Subcutaneous abdominal adipose tissue (tissue), 5 donors: ENCODE measurements around the gene TMEM131.
"Not testable (repeated sequence)": the region's sequence is repeated elsewhere in the genome, so short reads cannot be mapped to it uniquely, and the experiment has no call there.

Experiments used
- H3K27ac ChIP-seq: one replicate; pipeline ENCODE4 v1.7.0; 2013; ENCODE audit warnings: low read depth, mild to moderate bottlenecking, inconsistent platforms, low read length, moderate library complexity
- H3K27me3 ChIP-seq, 5 donors: one replicate each; pipeline ENCODE4 v1.7.0; 2013; ENCODE audit warnings: low read length in 5 of 5, inconsistent platforms in 1 of 5; ENCODE audit not compliant: control insufficient read depth in 5 of 5, insufficient read depth in 4 of 5
- H3K36me3 ChIP-seq, 5 donors: one replicate each; pipeline ENCODE4 v1.7.0; 2013; ENCODE audit warnings: low read length in 5 of 5; ENCODE audit not compliant: control insufficient read depth in 5 of 5, insufficient read depth in 5 of 5
- H3K4me1 ChIP-seq, 5 donors: one replicate each; pipeline ENCODE4 v1.7.0; 2013; ENCODE audit warnings: low read length in 5 of 5, mild to moderate bottlenecking in 3 of 5, moderate library complexity in 1 of 5; ENCODE audit not compliant: control insufficient read depth in 5 of 5, insufficient read depth in 5 of 5
- H3K4me3 ChIP-seq, 5 donors: one replicate each; pipeline ENCODE4 v1.7.0; 2013; ENCODE audit warnings: low read length in 5 of 5, low read depth in 1 of 5
- H3K9ac ChIP-seq, 5 donors: one replicate each; pipeline ENCODE4 v1.7.0; 2013; ENCODE audit warnings: low read length in 5 of 5, mild to moderate bottlenecking in 4 of 5, moderate library complexity in 3 of 5
- H3K9me3 ChIP-seq, 5 donors: one replicate each; pipeline ENCODE4 v1.7.0; 2013; ENCODE audit warnings: low read length in 5 of 5; ENCODE audit not compliant: control insufficient read depth in 5 of 5
- donor health status: healthy.
- donor health status: healthy.
- donor health status: healthy.
- donor health status: healthy.
- donor health status: healthy.

TMEM131 gene

GRCh38 chr2:97906307-97906706 is 89.4 kb downstream of the TMEM131 start:
- Histone ChIP-seq H3K9ac (no peak overlapping the region), H3K9me3 (no peaks in the 10 kb centered on the region), H3K36me3 (peaks cover 0 to 13% (median 4%) of the 10 kb centered on the region in 5 donors), H3K27me3 (no peaks in the 10 kb centered on the region), H3K27ac (no peak overlapping the region), H3K4me3 (no peak overlapping the region), H3K4me1 (no peaks in the 10 kb centered on the region)

- no peak overlapping the region for H3K27ac ChIP-seq
Measured at GRCh38 chr2:97905294-97905693, 90.5 kb downstream of the TMEM131 start.

DNA sequence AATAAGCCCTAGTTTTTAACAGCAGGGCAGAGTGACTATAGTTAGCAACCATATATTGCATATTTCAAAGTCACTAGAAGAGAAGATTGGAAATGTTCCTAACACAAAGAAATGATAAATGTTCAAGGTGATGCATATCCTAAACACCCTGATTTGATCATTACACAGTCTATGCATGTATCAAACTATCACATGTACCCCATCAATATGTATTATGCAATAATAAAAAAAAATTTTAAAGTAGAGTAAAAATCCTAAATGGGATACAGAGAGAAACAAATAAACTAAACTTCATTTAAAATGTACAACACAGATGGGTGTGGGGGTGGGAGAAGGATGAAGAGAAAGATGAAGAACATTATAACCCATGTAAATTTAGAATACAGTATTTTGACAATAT is 93.9 kb downstream of the TMEM131 start:
- Histone ChIP-seq H3K9me3 (no peaks in the 10 kb centered on the region), H3K4me3 (no peak overlapping the region), H3K27me3 (no peaks in the 10 kb centered on the region), H3K36me3 (peaks cover 0 to 4% (median 0%) of the 10 kb centered on the region in 5 donors), H3K9ac (no peak overlapping the region), H3K27ac (no peak overlapping the region), H3K4me1 (no peaks in the 10 kb centered on the region)

More at GRCh38 chr2:97905294-97905693, 90.5 kb downstream of the TMEM131 start:
- Histone ChIP-seq H3K4me3 (no peak overlapping the region), H3K9ac (no peak overlapping the region), H3K36me3 (peaks cover 0 to 13% (median 4%) of the 10 kb centered on the region in 5 donors), H3K27me3 (no peaks in the 10 kb centered on the region), H3K9me3 (no peaks in the 10 kb centered on the region), H3K4me1 (no peaks in the 10 kb centered on the region)

GRCh38 chr2:97900806-97901205 is 94.9 kb downstream of the TMEM131 start:
- Histone ChIP-seq H3K36me3 (no peaks in the 10 kb centered on the region), H3K9me3 (no peaks in the 10 kb centered on the region), H3K9ac (no peak overlapping the region), H3K4me1 (no peaks in the 10 kb centered on the region), H3K27ac (no peak overlapping the region), H3K4me3 (no peak overlapping the region), H3K27me3 (no peaks in the 10 kb centered on the region)

GRCh38 chr2:97893042-97893441 is 102.7 kb downstream of the TMEM131 start:
- not testable (repeated sequence) for H3K4me3 ChIP-seq, H3K4me1 ChIP-seq, H3K27me3 ChIP-seq, H3K9me3 ChIP-seq, H3K9ac ChIP-seq, H3K27ac ChIP-seq, H3K36me3 ChIP-seq

DNA sequence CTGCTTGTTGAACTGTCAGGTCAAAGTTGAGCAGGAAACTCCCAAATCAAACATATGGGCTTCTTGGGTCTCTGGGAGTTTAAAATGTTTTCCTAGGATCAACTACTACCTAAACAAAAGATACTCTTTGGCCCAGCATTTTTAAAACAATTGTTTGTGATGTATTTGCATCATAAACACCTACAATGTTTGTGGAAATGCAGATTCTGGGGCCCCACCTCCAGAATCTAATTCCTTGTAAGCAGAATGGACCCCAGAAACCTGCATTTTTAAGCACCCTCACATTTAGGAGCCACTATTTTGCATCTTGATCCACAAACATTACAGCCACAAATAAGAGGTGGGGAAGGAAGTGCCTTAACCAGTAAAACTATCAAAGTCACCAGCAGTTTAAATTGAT is 104.1 kb downstream of the TMEM131 start:
- no peak overlapping the region for H3K9ac ChIP-seq
- H3K4me3 ChIP-seq = no peak overlapping the region
- H3K36me3 ChIP-seq = peaks cover 8 to 15% (median 12%) of the 10 kb centered on the region in 5 donors
- H3K9me3 ChIP-seq = peaks cover 0 to 4% (median under 1%) of the 10 kb centered on the region in 5 donors
- H3K4me1 ChIP-seq = no peaks in the 10 kb centered on the region
- no peak overlapping the region for H3K27ac ChIP-seq
- H3K27me3 ChIP-seq = no peaks in the 10 kb centered on the region

GRCh38 chr2:97889156-97889555 is 106.6 kb downstream of the TMEM131 start:
- Histone ChIP-seq H3K9me3 (peaks cover 3 to 15% (median 12%) of the 10 kb centered on the region in 5 donors), H3K4me1 (no peaks in the 10 kb centered on the region), H3K36me3 (peaks cover 16 to 21% (median 19%) of the 10 kb centered on the region in 5 donors)

GRCh38 chr2:97885841-97886240 is 109.9 kb downstream of the TMEM131 start:
- no peaks in the 10 kb centered on the region for H3K27me3 ChIP-seq
- H3K36me3 ChIP-seq = peaks cover 16 to 23% (median 19%) of the 10 kb centered on the region in 5 donors
- H3K4me1 ChIP-seq = no peaks in the 10 kb centered on the region
- no peak overlapping the region for H3K27ac ChIP-seq
- peaks cover 3 to 15% (median 12%) of the 10 kb centered on the region in 5 donors for H3K9me3 ChIP-seq
- no peak overlapping the region for H3K9ac ChIP-seq
- H3K4me3 ChIP-seq = no peak overlapping the region

More at GRCh38 chr2:97889156-97889555, 106.6 kb downstream of the TMEM131 start:
- Histone ChIP-seq H3K9ac (no peak overlapping the region), H3K27me3 (no peaks in the 10 kb centered on the region), H3K4me3 (no peak overlapping the region), H3K27ac (no peak overlapping the region)

DNA sequence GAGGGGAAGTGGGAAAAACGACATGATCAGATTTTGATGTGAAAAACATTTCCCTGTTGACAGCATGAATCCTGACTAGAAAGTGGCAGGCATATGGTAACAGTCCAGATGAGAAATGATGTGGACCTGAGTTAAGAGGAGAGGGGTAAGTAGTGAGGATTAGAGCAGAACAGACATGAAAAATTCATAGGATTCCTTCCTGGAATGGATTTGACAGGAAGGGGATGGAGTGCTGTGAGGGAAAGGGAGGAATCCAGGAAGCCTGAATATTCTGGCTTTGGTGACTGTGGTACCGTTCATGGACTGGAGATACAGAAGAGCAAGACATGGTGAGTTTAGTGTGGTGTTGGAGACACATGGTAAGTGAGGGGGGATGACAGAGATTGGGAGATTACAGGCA is 115.4 kb downstream of the TMEM131 start:
- Histone ChIP-seq H3K9me3 (no peaks in the 10 kb centered on the region), H3K36me3 (peaks cover 0 to 8% (median 2%) of the 10 kb centered on the region in 5 donors), H3K4me3 (no peak overlapping the region), H3K27ac (no peak overlapping the region), H3K4me1 (no peaks in the 10 kb centered on the region), H3K27me3 (no peaks in the 10 kb centered on the region), H3K9ac (no peak overlapping the region)

GRCh38 chr2:97878865-97879264 is 116.9 kb downstream of the TMEM131 start:
- no peak overlapping the region for H3K27ac ChIP-seq
- no peaks in the 10 kb centered on the region for H3K9me3 ChIP-seq
- H3K4me1 ChIP-seq = no peaks in the 10 kb centered on the region
- H3K27me3 ChIP-seq = no peaks in the 10 kb centered on the region
- H3K4me3 ChIP-seq = no peak overlapping the region
- peaks cover 0 to 4% (median 0%) of the 10 kb centered on the region in 5 donors for H3K36me3 ChIP-seq
- H3K9ac ChIP-seq = no peak overlapping the region

- H3K36me3 ChIP-seq, H3K9ac ChIP-seq, H3K4me1 ChIP-seq, H3K27me3 ChIP-seq, H3K4me3 ChIP-seq, H3K27ac ChIP-seq, H3K9me3 ChIP-seq: not testable (repeated sequence)
Measured at GRCh38 chr2:97878317-97878716, 117.4 kb downstream of the TMEM131 start.
